Measurements from ENCODE around the gene EGFLAM.

Gene EGFLAM

GRCh38 chr5:38423276-38424147 lies 165.2 kb downstream of the EGFLAM start:
- no peak for FAIRE-seq

GRCh38 chr5:38424148-38425060 lies 166.0 kb downstream of the EGFLAM start:
- no peak for FAIRE-seq

- FAIRE-seq = no peak
Measured at GRCh38 chr5:38426490-38426889, 168.1 kb downstream of the EGFLAM start.

- FAIRE-seq = no peak
Measured at GRCh38 chr5:38426986-38427950, 168.9 kb downstream of the EGFLAM start.

- no peak for FAIRE-seq
Measured at GRCh38 chr5:38431242-38431853, 173.0 kb downstream of the EGFLAM start.

GRCh38 chr5:38433160-38433861 lies 175.0 kb downstream of the EGFLAM start:
- FAIRE-seq = no peak

GRCh38 chr5:38434966-38435705 lies 176.8 kb downstream of the EGFLAM start:
- no peak for FAIRE-seq

GRCh38 chr5:38438757-38439156 lies 180.4 kb downstream of the EGFLAM start:
- no peak for FAIRE-seq

- FAIRE-seq = no peak
Measured at GRCh38 chr5:38441453-38442246, 183.3 kb downstream of the EGFLAM start.

- FAIRE-seq = peak; percentile 99
Measured at GRCh38 chr5:38442247-38442573, 183.9 kb downstream of the EGFLAM start.

- FAIRE-seq = no peak
Measured at GRCh38 chr5:38443390-38443789, 185.0 kb downstream of the EGFLAM start.

GRCh38 chr5:38445374-38446028 lies 187.1 kb downstream of the EGFLAM start:
- FAIRE-seq = no peak

- FAIRE-seq = no peak
Measured at GRCh38 chr5:38446029-38446522, 187.7 kb downstream of the EGFLAM start.

- no peak for FAIRE-seq
Measured at GRCh38 chr5:38447056-38447455, 188.7 kb downstream of the EGFLAM start.

GRCh38 chr5:38447786-38448185 lies 189.4 kb downstream of the EGFLAM start:
- no peak for FAIRE-seq

GRCh38 chr5:38448568-38449350 lies 190.4 kb downstream of the EGFLAM start:
- no peak for FAIRE-seq

GRCh38 chr5:38450627-38451026 lies 192.3 kb downstream of the EGFLAM start:
- no peak for FAIRE-seq

GRCh38 chr5:38451074-38451725 lies 192.8 kb downstream of the EGFLAM start:
- no peak for FAIRE-seq
